Rectal smooth muscle tissue (tissue), 1 donor: Measurements from ENCODE around the gene DIPK1A.
A peak's percentile ranks its signal among the peaks of the same experiment; 100 is the strongest.

Experiments used
- H3K27ac ChIP-seq: one replicate; pipeline ENCODE4 v1.7.0; 2013; ENCODE audit warnings: low read depth, low read length, inconsistent platforms
- H3K27me3 ChIP-seq: one replicate; pipeline ENCODE4 v1.7.0; 2013; ENCODE audit warnings: low read length; ENCODE audit not compliant: control insufficient read depth, insufficient read depth
- H3K36me3 ChIP-seq: one replicate; pipeline ENCODE4 v1.7.0; 2013; ENCODE audit warnings: low read length; ENCODE audit not compliant: control insufficient read depth, insufficient read depth
- H3K4me1 ChIP-seq: one replicate; pipeline ENCODE4 v1.7.0; 2013; ENCODE audit warnings: low read length; ENCODE audit not compliant: control insufficient read depth, insufficient read depth
- H3K4me3 ChIP-seq: one replicate; pipeline ENCODE4 v1.7.0; 2013; ENCODE audit warnings: low read length
- H3K9ac ChIP-seq: one replicate; pipeline ENCODE4 v1.7.0; 2013; ENCODE audit warnings: low read length

DIPK1A gene

GRCh38 chr1:92940541-92940940 is 20.7 kb downstream of the DIPK1A start:
- Histone ChIP-seq H3K36me3 (no peaks in the 10 kb centered on the region), H3K4me3 (no peak overlapping the region), H3K4me1 (peaks cover 25% of the 10 kb centered on the region), H3K27ac (no peak overlapping the region), H3K27me3 (no peaks in the 10 kb centered on the region), H3K9ac (no peak overlapping the region)

- no peak overlapping the region for H3K9ac ChIP-seq
- no peaks in the 10 kb centered on the region for H3K27me3 ChIP-seq
- peaks cover 27% of the 10 kb centered on the region for H3K4me1 ChIP-seq
- no peaks in the 10 kb centered on the region for H3K36me3 ChIP-seq
- H3K4me3 ChIP-seq, result no peak overlapping the region
- H3K27ac ChIP-seq, result no peak overlapping the region
Observed at GRCh38 chr1:92937731-92938130, 23.5 kb downstream of the DIPK1A start.

GRCh38 chr1:92936865-92937264 is 24.4 kb downstream of the DIPK1A start:
- Histone ChIP-seq H3K4me3 (no peak overlapping the region), H3K27me3 (no peaks in the 10 kb centered on the region), H3K9ac (no peak overlapping the region), H3K4me1 (peaks cover 24% of the 10 kb centered on the region), H3K36me3 (no peaks in the 10 kb centered on the region), H3K27ac (no peak overlapping the region)

GRCh38 chr1:92934395-92935378 is 26.6 kb downstream of the DIPK1A start:
- no peak overlapping the region for H3K9ac ChIP-seq
- H3K27ac ChIP-seq, result peak overlapping the region; percentile 72
- H3K4me1 ChIP-seq, result peaks cover 22% of the 10 kb centered on the region
- no peaks in the 10 kb centered on the region for H3K27me3 ChIP-seq
- H3K4me3 ChIP-seq, result no peak overlapping the region
- H3K36me3 ChIP-seq, result no peaks in the 10 kb centered on the region

- Histone ChIP-seq H3K4me1 (peaks cover 22% of the 10 kb centered on the region), H3K9ac (no peak overlapping the region), H3K27me3 (no peaks in the 10 kb centered on the region), H3K27ac (peak overlapping the region; percentile 14), H3K4me3 (no peak overlapping the region), H3K36me3 (no peaks in the 10 kb centered on the region)
Observed at GRCh38 chr1:92933459-92933858, 27.8 kb downstream of the DIPK1A start.

GRCh38 chr1:92931691-92932090 is 29.6 kb downstream of the DIPK1A start:
- peaks cover 19% of the 10 kb centered on the region for H3K4me1 ChIP-seq
- no peak overlapping the region for H3K9ac ChIP-seq
- H3K4me3 ChIP-seq, result no peak overlapping the region
- no peaks in the 10 kb centered on the region for H3K27me3 ChIP-seq
- H3K36me3 ChIP-seq, result no peaks in the 10 kb centered on the region
- H3K27ac ChIP-seq, result no peak overlapping the region

- Histone ChIP-seq H3K27me3 (no peaks in the 10 kb centered on the region), H3K9ac (no peak overlapping the region), H3K36me3 (no peaks in the 10 kb centered on the region), H3K27ac (no peak overlapping the region), H3K4me3 (no peak overlapping the region), H3K4me1 (peaks cover 9% of the 10 kb centered on the region)
Observed at GRCh38 chr1:92929461-92929860, 31.8 kb downstream of the DIPK1A start.

DNA sequence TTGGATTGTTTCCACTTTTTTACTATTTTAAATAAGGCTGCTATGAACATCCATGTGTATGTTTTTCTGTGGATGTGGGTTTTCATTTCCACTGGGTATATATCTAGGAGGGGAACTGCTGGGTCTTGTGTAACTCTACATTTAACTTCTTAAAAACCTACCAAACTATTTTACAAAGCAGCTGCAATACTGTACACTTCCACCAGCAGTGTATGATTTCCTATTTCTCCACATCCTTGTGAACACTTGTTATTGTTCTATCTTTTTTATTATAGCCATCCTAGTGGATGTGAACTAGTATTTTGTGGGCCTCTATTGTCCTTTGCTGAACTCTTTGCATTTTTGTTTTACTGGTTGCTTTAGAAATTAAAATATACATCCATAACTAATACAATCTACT is 33.4 kb downstream of the DIPK1A start:
- Histone ChIP-seq H3K9ac (no peak overlapping the region), H3K36me3 (no peaks in the 10 kb centered on the region), H3K4me3 (no peak overlapping the region), H3K27me3 (no peaks in the 10 kb centered on the region), H3K4me1 (no peaks in the 10 kb centered on the region), H3K27ac (no peak overlapping the region)

GRCh38 chr1:92926873-92927272 is 34.4 kb downstream of the DIPK1A start:
- Histone ChIP-seq H3K9ac (no peak overlapping the region), H3K4me3 (no peak overlapping the region), H3K4me1 (no peaks in the 10 kb centered on the region), H3K36me3 (no peaks in the 10 kb centered on the region), H3K27me3 (no peaks in the 10 kb centered on the region), H3K27ac (no peak overlapping the region)

- H3K4me3 ChIP-seq, result no peak overlapping the region
- no peaks in the 10 kb centered on the region for H3K36me3 ChIP-seq
- no peaks in the 10 kb centered on the region for H3K4me1 ChIP-seq
- H3K27ac ChIP-seq, result no peak overlapping the region
- H3K9ac ChIP-seq, result no peak overlapping the region
- H3K27me3 ChIP-seq, result no peaks in the 10 kb centered on the region
Observed at GRCh38 chr1:92924501-92924900, 36.8 kb downstream of the DIPK1A start.

- Histone ChIP-seq H3K27ac (no peak overlapping the region), H3K27me3 (no peaks in the 10 kb centered on the region), H3K9ac (no peak overlapping the region), H3K4me3 (no peak overlapping the region), H3K36me3 (no peaks in the 10 kb centered on the region), H3K4me1 (no peaks in the 10 kb centered on the region)
Observed at GRCh38 chr1:92923664-92924063, 37.6 kb downstream of the DIPK1A start.

DNA sequence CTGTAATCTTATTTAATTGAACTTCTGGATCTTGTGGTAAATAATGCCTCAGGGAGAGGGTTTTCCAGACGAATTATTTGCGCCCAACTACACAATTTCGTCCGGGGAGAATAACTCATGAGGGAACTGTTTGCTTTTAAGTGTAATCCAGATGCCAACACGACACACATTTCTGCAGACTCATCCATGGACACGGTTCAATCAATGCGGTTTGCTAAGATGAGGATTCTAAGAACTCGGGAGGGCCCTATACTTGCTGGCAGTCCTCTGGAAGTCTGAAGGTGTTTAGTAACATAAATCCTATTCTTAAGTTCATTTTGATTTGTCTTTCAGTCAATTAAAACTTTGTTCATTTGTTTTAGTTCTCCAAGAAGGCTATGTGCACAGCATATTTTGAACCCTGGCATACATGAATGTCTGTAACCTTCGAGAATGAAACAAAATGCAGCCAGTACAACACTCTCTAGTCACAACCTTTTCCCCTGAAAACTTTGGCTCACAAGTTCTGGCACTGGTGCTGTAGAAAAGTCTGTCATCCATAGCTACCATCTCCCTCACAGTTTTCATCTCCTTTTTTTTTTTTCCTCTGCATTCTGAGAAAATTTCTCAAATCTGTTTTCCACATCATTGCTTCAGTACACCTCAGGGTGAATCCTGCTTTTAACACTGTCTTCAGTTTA is 38.8 kb downstream of the DIPK1A start:
- Histone ChIP-seq H3K27me3 (no peaks in the 10 kb centered on the region), H3K36me3 (no peaks in the 10 kb centered on the region), H3K4me3 (no peak overlapping the region), H3K27ac (no peak overlapping the region), H3K4me1 (no peaks in the 10 kb centered on the region), H3K9ac (no peak overlapping the region)
